ENCODE results near the gene RNF148.

Gene RNF148, protein sequence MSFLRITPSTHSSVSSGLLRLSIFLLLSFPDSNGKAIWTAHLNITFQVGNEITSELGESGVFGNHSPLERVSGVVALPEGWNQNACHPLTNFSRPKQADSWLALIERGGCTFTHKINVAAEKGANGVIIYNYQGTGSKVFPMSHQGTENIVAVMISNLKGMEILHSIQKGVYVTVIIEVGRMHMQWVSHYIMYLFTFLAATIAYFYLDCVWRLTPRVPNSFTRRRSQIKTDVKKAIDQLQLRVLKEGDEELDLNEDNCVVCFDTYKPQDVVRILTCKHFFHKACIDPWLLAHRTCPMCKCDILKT

DNA sequence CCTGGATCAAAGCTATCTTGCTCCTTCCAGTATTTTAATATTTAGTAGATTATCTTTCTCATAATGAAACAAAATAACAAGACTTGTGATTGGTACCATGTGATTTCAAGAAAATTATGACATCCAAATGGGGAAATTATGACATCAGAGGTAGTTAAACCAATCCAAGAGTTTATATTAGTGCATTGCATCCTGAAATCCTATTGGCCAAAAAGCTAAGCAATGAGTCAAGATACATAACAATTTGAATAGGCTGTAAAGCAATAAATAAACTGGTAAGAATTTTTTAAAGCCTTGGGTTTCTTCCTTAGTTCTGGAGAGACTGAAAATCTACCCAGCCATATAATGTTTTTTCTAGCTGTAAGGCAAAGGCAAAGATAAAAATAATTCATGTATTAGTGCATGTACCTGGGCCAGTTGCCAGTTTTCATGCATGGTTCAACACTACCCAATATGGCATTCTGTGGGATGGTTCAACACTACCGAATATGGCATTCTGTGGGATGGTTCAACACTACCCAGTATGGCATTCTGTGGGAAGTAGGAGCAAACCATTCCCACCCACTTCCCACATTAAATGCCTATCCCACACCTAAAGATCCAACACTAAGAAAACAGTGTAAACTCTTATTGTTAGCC lies at the start of gene RNF148:
RNF148 (minus strand) TSS at position 51 of the 639 bp plus-strand sequence. CDS start 172 bp downstream, outside the sequence.
- Histone ChIP-seq H3K9me3 (ENCODE audit: insufficient read depth, low read length) (no peaks in the 10 kb centered on the region), H3K9ac (ENCODE audit: insufficient read length, low read depth) (no peak within 1 kb of the TSS), H3K27me3 (ENCODE audit: insufficient read depth, insufficient read length) (no peaks in the 10 kb centered on the region), H3K36me3 (ENCODE audit: insufficient read depth, insufficient read length, low read length) (no peaks in the 10 kb centered on the region), H3K4me3 (ENCODE audit: insufficient read length, low read depth) (no peak within 1 kb of the TSS), H3K4me1 (ENCODE audit: insufficient read depth, insufficient read length) (no peaks in the 10 kb centered on the region)
- no peak for DNase-seq (ENCODE audit: low read depth, low spot score)
- TF ChIP-seq YY1 (IDR thresholded peaks at IDR 0.05; ENCODE audit: insufficient read depth, insufficient read length) (no peak), ZNF274 (IDR thresholded peaks at IDR 0.05; ENCODE audit: low read depth, low read length) (no peak), SUZ12 (IDR thresholded peaks at IDR 0.05; ENCODE audit: extremely low read depth, insufficient read depth, insufficient read length) (no peak)

DNA sequence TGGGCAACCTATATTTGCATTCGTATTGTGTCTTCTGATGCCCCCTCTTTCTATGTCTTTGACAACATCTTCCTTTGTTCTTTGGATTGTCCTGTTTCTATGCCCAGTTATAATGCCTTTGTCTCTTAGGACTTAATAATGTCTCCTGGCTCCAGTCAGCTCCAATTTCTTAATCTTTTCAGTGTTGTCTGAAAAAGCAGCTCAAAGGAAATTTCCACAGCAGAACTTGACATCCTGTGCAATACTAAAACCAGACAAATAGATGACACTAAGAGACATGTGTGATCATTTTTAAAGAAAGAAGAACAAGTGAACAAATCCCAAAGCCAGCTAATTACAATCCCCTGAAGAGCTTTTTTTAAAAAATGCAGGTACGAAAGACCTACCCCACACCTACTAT lies 47.7 kb upstream of the RNF148 start:
- Histone ChIP-seq H3K4me1 (ENCODE audit: insufficient read depth, insufficient read length) (no peaks in the 10 kb centered on the region), H3K9ac (ENCODE audit: insufficient read length, low read depth) (no peak overlapping the region), H3K36me3 (ENCODE audit: insufficient read depth, insufficient read length, low read length) (no peaks in the 10 kb centered on the region), H3K4me3 (ENCODE audit: insufficient read length, low read depth) (no peak overlapping the region), H3K9me3 (ENCODE audit: insufficient read depth, low read length) (no peaks in the 10 kb centered on the region), H3K27me3 (ENCODE audit: insufficient read depth, insufficient read length) (no peaks in the 10 kb centered on the region)
- DNase-seq (ENCODE audit: low read depth, low spot score) = no peak
- no peak for TF ChIP-seq ZNF274 (IDR thresholded peaks at IDR 0.05; ENCODE audit: low read depth, low read length)
- TF ChIP-seq YY1 (IDR thresholded peaks at IDR 0.05; ENCODE audit: insufficient read depth, insufficient read length) = no peak
- no peak for TF ChIP-seq SUZ12 (IDR thresholded peaks at IDR 0.05; ENCODE audit: extremely low read depth, insufficient read depth, insufficient read length)

DNA sequence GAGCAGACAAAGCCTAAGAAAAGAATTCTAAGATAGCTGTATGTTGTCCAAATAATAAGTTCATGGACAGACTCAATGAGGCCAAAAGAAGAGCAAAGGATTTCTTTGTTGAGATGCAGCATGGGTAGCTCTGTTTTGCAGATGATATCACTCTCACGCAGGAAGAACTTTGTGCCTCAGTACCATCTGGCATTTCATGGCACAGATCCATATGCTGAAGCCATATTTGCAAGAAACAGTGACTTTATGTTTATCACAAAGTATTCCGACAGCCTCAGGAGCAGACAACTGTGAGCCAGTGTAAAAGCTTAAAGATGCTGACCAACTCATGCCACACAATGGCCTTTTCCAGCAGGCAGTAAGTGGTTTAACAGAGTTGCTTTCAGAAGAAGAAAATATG lies 45.5 kb upstream of the RNF148 start:
- H3K27me3 ChIP-seq (ENCODE audit: insufficient read depth, insufficient read length) = no peaks in the 10 kb centered on the region
- no peaks in the 10 kb centered on the region for H3K4me1 ChIP-seq (ENCODE audit: insufficient read depth, insufficient read length)
- no peak for TF ChIP-seq YY1 (IDR thresholded peaks at IDR 0.05; ENCODE audit: insufficient read depth, insufficient read length)
- TF ChIP-seq ZNF274 (IDR thresholded peaks at IDR 0.05; ENCODE audit: low read depth, low read length) = no peak
- no peak for TF ChIP-seq SUZ12 (IDR thresholded peaks at IDR 0.05; ENCODE audit: extremely low read depth, insufficient read depth, insufficient read length)
- H3K4me3 ChIP-seq (ENCODE audit: insufficient read length, low read depth) = no peak overlapping the region
- H3K9me3 ChIP-seq (ENCODE audit: insufficient read depth, low read length) = no peaks in the 10 kb centered on the region
- no peak overlapping the region for H3K9ac ChIP-seq (ENCODE audit: insufficient read length, low read depth)
- DNase-seq (ENCODE audit: low read depth, low spot score) = no peak
- H3K36me3 ChIP-seq (ENCODE audit: insufficient read depth, insufficient read length, low read length) = no peaks in the 10 kb centered on the region

DNA sequence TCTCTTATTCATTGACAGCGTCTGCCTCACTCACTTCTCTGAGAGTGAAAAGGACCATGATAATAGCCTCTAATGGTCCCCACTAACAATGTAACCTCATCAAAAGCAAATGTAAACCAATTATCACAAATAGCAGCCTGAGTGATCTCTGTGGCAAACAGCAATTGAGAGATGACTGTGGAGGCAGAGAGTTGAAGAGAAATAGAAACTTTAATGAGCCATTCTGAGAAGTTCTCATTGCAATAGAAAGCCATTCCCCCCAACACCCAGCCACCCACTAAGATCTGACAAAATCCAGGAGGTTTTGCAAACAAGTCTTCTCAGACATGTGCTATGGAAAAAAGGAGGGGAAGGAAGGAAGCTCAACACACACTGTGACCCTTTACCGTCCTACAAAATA lies 44.2 kb upstream of the RNF148 start:
- no peak for TF ChIP-seq ZNF274 (IDR thresholded peaks at IDR 0.05; ENCODE audit: low read depth, low read length)
- TF ChIP-seq SUZ12 (IDR thresholded peaks at IDR 0.05; ENCODE audit: extremely low read depth, insufficient read depth, insufficient read length) = no peak
- TF ChIP-seq YY1 (IDR thresholded peaks at IDR 0.05; ENCODE audit: insufficient read depth, insufficient read length) = no peak
- DNase-seq (ENCODE audit: low read depth, low spot score) = no peak

DNA sequence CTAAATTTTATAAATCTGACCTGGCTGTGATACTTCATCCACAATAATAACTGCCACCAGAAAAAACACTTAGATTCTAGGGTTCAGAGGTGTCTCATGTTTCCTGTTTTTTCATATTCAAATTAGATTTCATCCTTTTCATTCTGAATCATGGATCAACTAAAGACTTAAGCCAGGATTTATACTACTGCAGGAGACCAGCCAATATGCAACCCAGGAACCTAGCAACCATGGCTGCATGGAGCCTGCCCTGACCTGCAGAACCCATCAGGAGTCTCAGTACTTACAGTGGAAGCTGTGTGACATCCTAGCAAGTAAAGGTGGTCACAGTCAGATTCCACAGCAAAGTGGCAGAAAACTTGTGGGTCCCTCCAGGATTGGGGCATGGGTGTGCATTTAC lies 40.5 kb upstream of the RNF148 start:
- H3K9ac ChIP-seq (ENCODE audit: insufficient read length, low read depth) = no peak overlapping the region
- H3K4me3 ChIP-seq (ENCODE audit: insufficient read length, low read depth) = no peak overlapping the region
- TF ChIP-seq YY1 (IDR thresholded peaks at IDR 0.05; ENCODE audit: insufficient read depth, insufficient read length) = no peak
- TF ChIP-seq SUZ12 (IDR thresholded peaks at IDR 0.05; ENCODE audit: extremely low read depth, insufficient read depth, insufficient read length) = no peak
- TF ChIP-seq ZNF274 (IDR thresholded peaks at IDR 0.05; ENCODE audit: low read depth, low read length) = no peak
- no peaks in the 10 kb centered on the region for H3K36me3 ChIP-seq (ENCODE audit: insufficient read depth, insufficient read length, low read length)
- no peaks in the 10 kb centered on the region for H3K4me1 ChIP-seq (ENCODE audit: insufficient read depth, insufficient read length)
- H3K27me3 ChIP-seq (ENCODE audit: insufficient read depth, insufficient read length) = no peaks in the 10 kb centered on the region
- DNase-seq (ENCODE audit: low read depth, low spot score) = no peak
- H3K9me3 ChIP-seq (ENCODE audit: insufficient read depth, low read length) = no peaks in the 10 kb centered on the region

More for the DNA sequence above, 44.2 kb upstream of the RNF148 start:
- H3K9me3 ChIP-seq (ENCODE audit: insufficient read depth, low read length) = no peaks in the 10 kb centered on the region
- H3K4me1 ChIP-seq (ENCODE audit: insufficient read depth, insufficient read length) = no peaks in the 10 kb centered on the region
- H3K36me3 ChIP-seq (ENCODE audit: insufficient read depth, insufficient read length, low read length) = no peaks in the 10 kb centered on the region
- H3K27me3 ChIP-seq (ENCODE audit: insufficient read depth, insufficient read length) = no peaks in the 10 kb centered on the region
- no peak overlapping the region for H3K9ac ChIP-seq (ENCODE audit: insufficient read length, low read depth)
- no peak overlapping the region for H3K4me3 ChIP-seq (ENCODE audit: insufficient read length, low read depth)

DNA sequence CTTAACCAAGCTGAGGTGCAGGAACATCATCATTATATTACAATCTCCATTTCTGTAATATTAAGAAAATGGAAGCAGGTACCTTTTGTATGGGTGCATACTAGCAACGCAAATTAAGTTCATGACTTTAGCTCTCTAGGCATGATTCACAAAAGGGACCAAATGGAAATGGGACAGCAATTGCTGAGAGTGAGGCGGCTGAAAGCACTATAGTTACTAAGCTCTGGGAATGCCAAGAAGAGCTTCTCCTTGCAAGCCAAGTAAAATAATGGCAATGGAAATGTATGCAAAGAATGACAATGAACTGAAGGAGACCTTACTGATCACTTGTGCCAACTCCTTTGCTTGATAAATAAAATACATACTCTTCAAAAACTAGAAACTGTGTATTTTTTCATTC lies 36.2 kb upstream of the RNF148 start:
- no peaks in the 10 kb centered on the region for H3K27me3 ChIP-seq (ENCODE audit: insufficient read depth, insufficient read length)
- H3K4me3 ChIP-seq (ENCODE audit: insufficient read length, low read depth) = no peak overlapping the region
- TF ChIP-seq YY1 (IDR thresholded peaks at IDR 0.05; ENCODE audit: insufficient read depth, insufficient read length) (no peak), SUZ12 (IDR thresholded peaks at IDR 0.05; ENCODE audit: extremely low read depth, insufficient read depth, insufficient read length) (no peak), ZNF274 (IDR thresholded peaks at IDR 0.05; ENCODE audit: low read depth, low read length) (no peak)
- no peak for DNase-seq (ENCODE audit: low read depth, low spot score)
- H3K9ac ChIP-seq (ENCODE audit: insufficient read length, low read depth) = no peak overlapping the region
- H3K9me3 ChIP-seq (ENCODE audit: insufficient read depth, low read length) = no peaks in the 10 kb centered on the region
- H3K4me1 ChIP-seq (ENCODE audit: insufficient read depth, insufficient read length) = no peaks in the 10 kb centered on the region
- H3K36me3 ChIP-seq (ENCODE audit: insufficient read depth, insufficient read length, low read length) = no peaks in the 10 kb centered on the region

DNA sequence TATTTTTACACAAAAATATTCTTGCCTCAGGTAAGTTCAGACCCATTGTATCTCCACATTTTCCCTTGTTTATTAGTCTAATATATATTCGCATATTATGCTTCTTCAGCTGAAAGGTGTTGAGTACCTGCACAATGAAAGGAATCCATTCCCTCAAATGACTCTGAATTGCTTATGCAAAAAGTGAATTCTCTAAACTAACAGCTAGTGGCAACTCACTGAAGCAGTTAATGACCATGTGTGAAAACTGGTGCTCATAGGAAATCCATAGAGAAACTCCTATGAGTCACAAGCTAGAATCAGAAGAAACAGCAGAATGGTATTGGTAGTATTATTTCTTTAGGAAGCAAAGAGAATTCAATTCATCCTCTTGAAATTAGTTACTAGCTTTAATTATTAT lies 33.5 kb upstream of the RNF148 start:
- no peak for TF ChIP-seq YY1 (IDR thresholded peaks at IDR 0.05; ENCODE audit: insufficient read depth, insufficient read length)
- no peak for TF ChIP-seq SUZ12 (IDR thresholded peaks at IDR 0.05; ENCODE audit: extremely low read depth, insufficient read depth, insufficient read length)
- no peak for TF ChIP-seq ZNF274 (IDR thresholded peaks at IDR 0.05; ENCODE audit: low read depth, low read length)
- H3K27me3 ChIP-seq (ENCODE audit: insufficient read depth, insufficient read length) = no peaks in the 10 kb centered on the region
- DNase-seq (ENCODE audit: low read depth, low spot score) = no peak
- no peak overlapping the region for H3K9ac ChIP-seq (ENCODE audit: insufficient read length, low read depth)
- no peaks in the 10 kb centered on the region for H3K36me3 ChIP-seq (ENCODE audit: insufficient read depth, insufficient read length, low read length)
- no peak overlapping the region for H3K4me3 ChIP-seq (ENCODE audit: insufficient read length, low read depth)
- no peaks in the 10 kb centered on the region for H3K9me3 ChIP-seq (ENCODE audit: insufficient read depth, low read length)
- H3K4me1 ChIP-seq (ENCODE audit: insufficient read depth, insufficient read length) = no peaks in the 10 kb centered on the region

Data from NT2/D1 (cell line).